Keratinocyte (primary cell): ENCODE results near the gene MYMX. TPM values are rescaled to one million over a fixed set of nuclear protein-coding genes. Genes with fewer than 3 reads are reported as not detected.

Source experiments
- DNase-seq: peaks from one replicate; pipeline ENCODE4 v3.0.0-alpha.2; 2011; ENCODE audit warnings: low read depth, missing footprints, low spot score
- FAIRE-seq: peaks from 2 replicates; lab custom pipeline; 2011; peaks lifted over from hg19 to GRCh38; lab: Jason Lieb, UNC
- H2AFZ ChIP-seq: 2 replicates; pipeline ENCODE4 v1.6.0; 2012; ENCODE audit warnings: low read length, control low read depth, inconsistent platforms; ENCODE audit not compliant: control insufficient read depth
- H3K27ac ChIP-seq: 2 replicates; pipeline ENCODE4 v1.5.1; 2011; ENCODE audit warnings: low read length; ENCODE audit not compliant: control insufficient read depth, insufficient read depth
- H3K27me3 ChIP-seq: 3 replicates; pipeline ENCODE4 v1.6.0; 2011; ENCODE audit warnings: low read length; ENCODE audit not compliant: control insufficient read depth, insufficient read depth; ENCODE audit errors: extremely low read depth
- H3K36me3 ChIP-seq, 2 experiments: 2 replicates in 1 of 2; 3 replicates in 1 of 2; pipeline ENCODE4 v1.5.1; 2011; ENCODE audit warnings: low read length in 2 of 2, mild to moderate bottlenecking in 1 of 2; ENCODE audit not compliant: control insufficient read depth in 2 of 2, insufficient read depth in 2 of 2; ENCODE audit errors: extremely low read depth in 1 of 2
- H3K4me1 ChIP-seq: 3 replicates; pipeline ENCODE4 v1.5.1; 2011; ENCODE audit warnings: low read length; ENCODE audit not compliant: control insufficient read depth, insufficient read depth; ENCODE audit errors: extremely low read depth
- H3K4me2 ChIP-seq: 3 replicates; pipeline ENCODE4 v1.6.0; 2011; ENCODE audit warnings: low read depth, low read length; ENCODE audit not compliant: control insufficient read depth, insufficient read depth; ENCODE audit errors: extremely low read depth
- H3K4me3 ChIP-seq, 3 experiments: fragments of 200-600 bp in 1 of 3; sonication (generic) in 1 of 3; 2 replicates in 2 of 3; 3 replicates in 1 of 3; pipeline ENCODE4 v1.5.1; 2011 to 2016; ENCODE audit warnings: low read length in 3 of 3, mild to moderate bottlenecking in 3 of 3, control low read depth in 2 of 3, inconsistent platforms in 1 of 3, low read depth in 1 of 3, mixed read lengths in 1 of 3, mixed run types in 1 of 3, moderate library complexity in 1 of 3; ENCODE audit not compliant: control insufficient read depth in 2 of 3, insufficient read depth in 2 of 3; ENCODE audit errors: extremely low read depth in 1 of 3
- H3K79me2 ChIP-seq: 2 replicates; pipeline ENCODE4 v1.6.0; 2012; ENCODE audit warnings: low read length; ENCODE audit not compliant: control insufficient read depth, insufficient read depth
- H3K9ac ChIP-seq: 3 replicates; pipeline ENCODE4 v1.6.0; 2011; ENCODE audit warnings: low read length; ENCODE audit not compliant: control insufficient read depth, insufficient read depth; ENCODE audit errors: extremely low read depth
- H3K9me1 ChIP-seq: 3 replicates; pipeline ENCODE4 v1.6.0; 2011; ENCODE audit warnings: low read length; ENCODE audit not compliant: control insufficient read depth, insufficient read depth; ENCODE audit errors: extremely low read depth
- H3K9me3 ChIP-seq: 2 replicates; pipeline ENCODE4 v1.5.1; 2012; ENCODE audit warnings: low read depth, low read length; ENCODE audit not compliant: control insufficient read depth
- H4K20me1 ChIP-seq: 3 replicates; pipeline ENCODE4 v1.6.0; 2011; ENCODE audit warnings: low read length; ENCODE audit not compliant: control insufficient read depth, insufficient read depth; ENCODE audit errors: extremely low read depth
- CTCF ChIP-seq, 3 experiments: IDR thresholded peaks in 1 of 3; conservative IDR thresholded peaks in 1 of 3; optimal IDR thresholded peaks in 1 of 3; 2 replicates in 2 of 3; 3 replicates in 1 of 3; pipeline versions ENCODE3 to v1.5.1; 2011; ENCODE audit warnings: low read length in 3 of 3, mild to moderate bottlenecking in 3 of 3, moderate library complexity in 2 of 3, control low read depth in 1 of 3, inconsistent platforms in 1 of 3; ENCODE audit not compliant: insufficient read depth in 2 of 3; ENCODE audit errors: extremely low read depth in 1 of 3
- EZH2 ChIP-seq: IDR thresholded peaks from one replicate; pipeline ENCODE4 v1.6.1; 2012; ENCODE audit warnings: inconsistent platforms, mild to moderate bottlenecking, low read length, moderate library complexity
- dilution Hi-C: fragments of 300-500 bp; cut with MboI; formaldehyde crosslinking; loops from one replicate; pipeline ENCODE4 v1.7.0; 2020; ENCODE audit warnings: low sequenced_read_pairs; ENCODE audit not compliant: extremely low pct_ligation_motif_present
- polyA plus RNA-seq, 5 experiments: library from polyadenylated mRNA; depleted of rRNA in 3 of 5; stranded (reverse) in 3 of 5; stranded (forward) in 1 of 5; unstranded in 1 of 5; fragments of >200 nt; gene quantifications; 1 replicate in 1 of 5; 2 replicates in 3 of 5; 3 replicates in 1 of 5; pipeline versions ENCODE4 v1.2.1 to v1.2.3, GENCODE V29; 2011 to 2012; ENCODE audit warnings: missing spikeins in 2 of 5, low read depth in 1 of 5, low replicate concordance in 1 of 5
- small RNA-seq, 3 experiments: library from RNA; depleted of rRNA; stranded (forward); fragments of <200 nt; gene quantifications; one replicate each; pipeline ENCODE3, GENCODE V24; 2012; ENCODE audit warnings: low read depth in 3 of 3, low replicate concordance in 1 of 3; ENCODE audit not compliant: insufficient read length in 3 of 3

MYMX gene
- polyA plus RNA-seq, 1 donor (not counting 4 experiments of a cell fraction or from before 2014, with no cell fraction given): 0.09 TPM

DNA sequence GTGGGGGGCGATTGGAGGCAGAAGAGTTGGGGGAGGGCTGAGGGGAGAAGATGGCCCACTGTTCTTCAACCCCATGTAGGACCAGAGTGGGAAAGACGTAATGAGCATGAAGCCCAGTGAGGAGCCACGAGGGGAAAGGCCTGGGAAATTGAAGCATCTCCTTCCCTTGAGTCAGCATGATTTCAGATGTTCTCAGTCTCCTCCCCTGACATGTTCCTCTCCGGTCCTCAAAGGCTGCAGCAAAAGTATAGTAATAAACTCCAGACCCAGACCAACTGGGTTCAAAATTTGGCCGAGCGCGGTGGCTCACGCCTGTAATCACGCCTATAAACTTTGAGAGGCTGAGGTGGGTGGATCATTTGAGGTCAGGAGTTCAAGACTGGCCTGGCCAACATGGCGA is 50.5 kb downstream of the MYMX start:
- H3K4me3 ChIP-seq: no peak overlapping the region
- TF ChIP-seq CTCF (optimal IDR thresholded peaks at IDR 0.05 in 1 of 3, IDR thresholded peaks at IDR 0.05 in 1 of 3, conservative IDR thresholded peaks at IDR 0.05 in 1 of 3; ENCODE audit: extremely low read depth in 1 of 3, insufficient read depth in 2 of 3, low read length in 3 of 3) (no peak), EZH2 (no peak)
- no peaks in the 10 kb centered on the region for H3K9me1 ChIP-seq
- H3K36me3 ChIP-seq: peaks cover 0 to 5% of the 10 kb centered on the region in 2 experiments
- H3K4me2 ChIP-seq: no peak overlapping the region
- no peak for DNase-seq
- no peak overlapping the region for H2AFZ ChIP-seq
- dilution Hi-C loops: no loop called here
- H3K4me1 ChIP-seq: peaks cover 32% of the 10 kb centered on the region
- FAIRE-seq: no peak
- no peak overlapping the region for H3K27ac ChIP-seq
- H3K9me3 ChIP-seq: no peaks in the 10 kb centered on the region
- peaks cover 30% of the 10 kb centered on the region for H3K27me3 ChIP-seq
- H3K79me2 ChIP-seq: peaks cover 23% of the 10 kb centered on the region
- H4K20me1 ChIP-seq: peaks cover 3% of the 10 kb centered on the region
- no peak overlapping the region for H3K9ac ChIP-seq

Small RNAs within 50 kb of the gene (small RNA-seq; reads per million reads assigned to genes)
- 0 reads per million in 3 experiments for gene RN7SL811P

Other genes starting within 250 kb of the MYMX start
- gene MRPL14, start 89.5 kb upstream of the MYMX start, polyA plus RNA-seq: 103 to 136 TPM (median 133 TPM) in 3 replicates
- 64.8 to 110 TPM (median 80.8 TPM) in 3 replicates for gene TMEM63B, start 89.4 kb upstream of the MYMX start, polyA plus RNA-seq
- 0.04 TPM in 1 of 3 replicates, not detected in the others for gene CAPN11, start 58.1 kb upstream of the MYMX start, polyA plus RNA-seq
- 51.0 to 69.8 TPM (median 55.3 TPM) in 3 replicates for gene SLC29A1, start 6.7 kb downstream of the MYMX start, polyA plus RNA-seq
- gene HSP90AB1, start 30.2 kb downstream of the MYMX start, polyA plus RNA-seq: 653 to 1,215 TPM (median 1,089 TPM) in 3 replicates
- 69.9 to 118 TPM (median 103 TPM) in 3 replicates for gene SLC35B2, start 40.6 kb downstream of the MYMX start, polyA plus RNA-seq
- gene NFKBIE, start 48.6 kb downstream of the MYMX start, polyA plus RNA-seq: 5.7 to 7.3 TPM (median 6.5 TPM) in 3 replicates
- gene TMEM151B, start 53.5 kb downstream of the MYMX start, polyA plus RNA-seq: not detected in 3 replicates
- 5.8 to 8.5 TPM (median 5.9 TPM) in 3 replicates for gene AARS2, start 96.4 kb downstream of the MYMX start, polyA plus RNA-seq
- not detected in 3 replicates for gene SPATS1, start 125.7 kb downstream of the MYMX start, polyA plus RNA-seq
- gene CDC5L, start 170.8 kb downstream of the MYMX start, polyA plus RNA-seq: 10.8 to 16.6 TPM (median 12.6 TPM) in 3 replicates